K562 (cell line): ENCODE data around the gene MINK1. TPM values are rescaled to one million over a fixed set of nuclear protein-coding genes. Genes with fewer than 3 reads are reported as not detected.

Source experiments
- CREBBP ChIP-seq: IDR thresholded peaks from one replicate; pipeline ENCODE4 v1.6.1; 2012; ENCODE audit warnings: low read depth, mild to moderate bottlenecking, control low read depth, inconsistent platforms, low read length
- DEAF1 ChIP-seq: fragments of 450-650 bp; formaldehyde crosslinking; IDR thresholded peaks from 2 replicates; pipeline ENCODE4 v1.4.0; 2020; ENCODE audit warnings: mild to moderate bottlenecking, moderate library complexity
- DLX4 ChIP-seq: fragments of 250-450 bp; sonication (Bioruptor Pico); IDR thresholded peaks from 2 replicates; pipeline ENCODE4 v1.6.1; 2021; ENCODE audit warnings: mild to moderate bottlenecking
- FIP1L1 ChIP-seq: fragments of 200-400 bp; formaldehyde crosslinking; IDR thresholded peaks from 2 replicates; pipeline ENCODE4 v1.6.1; 2018; ENCODE audit warnings: mild to moderate bottlenecking, low read depth, low read length; ENCODE audit not compliant: poor library complexity, severe bottlenecking
- GTF3C2 ChIP-seq: IDR thresholded peaks from 3 replicates; pipeline ENCODE4 v1.6.1; 2011; ENCODE audit warnings: borderline replicate concordance, mild to moderate bottlenecking, moderate library complexity; ENCODE audit not compliant: insufficient read length; ENCODE audit errors: extremely low read depth
- HMGN3 ChIP-seq: IDR thresholded peaks from 2 replicates; pipeline ENCODE4 v1.6.1; 2011; ENCODE audit warnings: borderline replicate concordance, low read depth, mild to moderate bottlenecking, mixed read lengths, low read length; ENCODE audit not compliant: insufficient read length; ENCODE audit errors: extremely low read depth
- NRF1 ChIP-seq, 2 experiments: fragments of 450-650 bp; IDR thresholded peaks in 1 of 2; conservative IDR thresholded peaks in 1 of 2; 2 replicates each; pipeline ENCODE4 v1.6.1; 2014; ENCODE audit warnings: mild to moderate bottlenecking in 2 of 2
- POLR2A ChIP-seq: fragments of 450-650 bp; conservative IDR thresholded peaks from 2 replicates; pipeline ENCODE4 v1.6.1; 2016
- REST ChIP-seq, 2 experiments: fragments of 450-650 bp; formaldehyde crosslinking in 1 of 2; IDR thresholded peaks; 2 replicates each; pipeline versions ENCODE4 v1.4.0 to v1.6.1; 2014 to 2020; ENCODE audit warnings: mild to moderate bottlenecking in 2 of 2, borderline replicate concordance in 1 of 2, low read depth in 1 of 2
- ZNF263 ChIP-seq: sonication (generic); formaldehyde crosslinking; IDR thresholded peaks from 2 replicates; pipeline ENCODE4 v1.8.0; 2022; ENCODE audit warnings: mild to moderate bottlenecking, missing genetic modification reagents, borderline replicate concordance
- ZNF384 ChIP-seq: IDR thresholded peaks from 2 replicates; pipeline ENCODE4 v1.6.1; 2012; ENCODE audit warnings: low read depth, low read length, improper control_type of control experiment
- polyA plus RNA-seq, 8 experiments: library from polyadenylated mRNA; depleted of rRNA in 4 of 8; stranded (reverse) in 5 of 8; unstranded in 3 of 8; fragments of >200 nt; fragmentation: Nextera tagmentation in 2 of 8; fragmentation: Illumina TruSeq in 1 of 8; extraction: Ambion mirVana in 2 of 8; extraction: Trizol in 1 of 8; gene quantifications; 2 replicates each; pipeline versions ENCODE4 v1.2.1 to v1.2.3, GENCODE V29; 2011 to 2014; ENCODE audit warnings: inconsistent platforms in 1 of 8, missing spikeins in 1 of 8
- total RNA-seq, 7 experiments: library from RNA; depleted of rRNA in 6 of 7; stranded (reverse); fragments of >200 nt in 6 of 7; fragmentation: Illumina TruSeq in 2 of 7; extraction: Trizol in 2 of 7; gene quantifications; 2 replicates each; pipeline versions ENCODE4 v1.2.1 to v1.2.3, GENCODE V29; 2011 to 2021; ENCODE audit warnings: low replicate concordance in 1 of 7

The MINK1 gene
- total and polyA plus RNA-seq, 9 of the 15 experiments (the other 6 are each of a cell fraction or from before 2014, with no cell fraction given): 0.11 to 54.2 (median 14.9) TPM

- TF ChIP-seq GTF3C2 (no peak), DLX4 (no peak), ZNF263 (CRISPR knock-in tag) (no peak), ZNF384 (no peak), POLR2A (peak; percentile 78), REST (IDR thresholded peaks at IDR 0.05; ENCODE audit: borderline replicate concordance) (no peak), REST (CRISPR knock-in tag; IDR thresholded peaks at IDR 0.05; ENCODE audit: low read depth) (no peak), DEAF1 (CRISPR knock-in tag) (no peak), CREBBP (no peak), NRF1 (conservative IDR thresholded peaks at IDR 0.05 in 1 of 2, IDR thresholded peaks at IDR 0.05 in 1 of 2) (peak; percentile 97), FIP1L1 (peak; percentile 28), HMGN3 (peak; percentile 16)
These were observed 106.8 kb downstream of the MINK1 start, which contains the start of the genes RNF167 and SLC25A11 (continued) for GRCh38 chr17:4939796-4940554.
